ENCODE measurements around the gene ELOVL2.
A peak's percentile ranks its signal among the peaks of the same experiment; 100 is the strongest.

The ELOVL2 gene

GRCh38 chr6:10979603-10980002 lies 64.5 kb downstream of the ELOVL2 start:
- no peak for DNase-seq

- no peak for DNase-seq
Measured at GRCh38 chr6:10977231-10977968, 66.7 kb downstream of the ELOVL2 start.

GRCh38 chr6:10976571-10976970 lies 67.5 kb downstream of the ELOVL2 start:
- no peak for DNase-seq

GRCh38 chr6:10972196-10972595 lies 71.9 kb downstream of the ELOVL2 start:
- DNase-seq: no peak

GRCh38 chr6:10970731-10971130 lies 73.4 kb downstream of the ELOVL2 start:
- no peak for DNase-seq

GRCh38 chr6:10968776-10969175 lies 75.3 kb downstream of the ELOVL2 start:
- no peak for DNase-seq

GRCh38 chr6:10964684-10965083 lies 79.4 kb downstream of the ELOVL2 start:
- no peak for DNase-seq

- no peak for DNase-seq
Measured at GRCh38 chr6:10963113-10963512, 81.0 kb downstream of the ELOVL2 start.

- DNase-seq: no peak
Measured at GRCh38 chr6:10962673-10963072, 81.4 kb downstream of the ELOVL2 start.

- no peak for DNase-seq
Measured at GRCh38 chr6:10961837-10962236, 82.3 kb downstream of the ELOVL2 start.

GRCh38 chr6:10960171-10960570 lies 83.9 kb downstream of the ELOVL2 start:
- DNase-seq: no peak

GRCh38 chr6:10957414-10957886 lies 86.7 kb downstream of the ELOVL2 start:
- no peak for DNase-seq

- DNase-seq: no peak
Measured at GRCh38 chr6:10956776-10957175, 87.3 kb downstream of the ELOVL2 start.

GRCh38 chr6:10954590-10955010 lies 89.5 kb downstream of the ELOVL2 start:
- peak; percentile 42 for DNase-seq

- peak; percentile 27 for DNase-seq
Measured at GRCh38 chr6:10951675-10952282, 92.3 kb downstream of the ELOVL2 start.

- DNase-seq: no peak
Measured at GRCh38 chr6:10949579-10950490, 94.3 kb downstream of the ELOVL2 start.

GRCh38 chr6:10947966-10948365 lies 96.1 kb downstream of the ELOVL2 start:
- DNase-seq: no peak

GRCh38 chr6:10945845-10946244 lies 98.3 kb downstream of the ELOVL2 start:
- no peak for DNase-seq

GRCh38 chr6:10939840-10940239 lies 104.3 kb downstream of the ELOVL2 start:
- DNase-seq: no peak

GRCh38 chr6:10933126-10933525 lies 111.0 kb downstream of the ELOVL2 start:
- no peak for DNase-seq

Data from right kidney (tissue), 1 donor.